Neural cell (in vitro differentiated cells): ENCODE measurements around the gene TRPM8. TPM values are rescaled to one million over a fixed set of nuclear protein-coding genes. Genes with fewer than 3 reads are reported as not detected.

Source experiments
- H2AFZ ChIP-seq: fragments of 200-600, 300-800 bp; sonication (generic), shearing (Covaris generic); 2 replicates; pipeline ENCODE4 v1.6.0; 2014; ENCODE audit warnings: low read depth, mild to moderate bottlenecking, antibody characterized with exemption, low read length, moderate library complexity
- H3F3A ChIP-seq: fragments of 200-600 bp; shearing (Covaris generic); 2 replicates; pipeline ENCODE4 v1.6.1; 2016; ENCODE audit warnings: mild to moderate bottlenecking, moderate library complexity, mixed read lengths, antibody characterized with exemption, low read length; ENCODE audit not compliant: insufficient read depth, poor library complexity, severe bottlenecking
- H3K27ac ChIP-seq: fragments of 200-600, 300-800 bp; sonication (generic), shearing (Covaris generic); 2 replicates; pipeline ENCODE4 v1.5.1; 2014; ENCODE audit warnings: mild to moderate bottlenecking, low read length, moderate library complexity
- H3K27me3 ChIP-seq: fragments of 300-800, 200-600 bp; sonication (generic), shearing (Covaris generic); 2 replicates; pipeline ENCODE4 v1.6.0; 2014; ENCODE audit warnings: mild to moderate bottlenecking, low read depth, low read length, moderate library complexity; ENCODE audit not compliant: insufficient read depth
- H3K36me3 ChIP-seq: fragments of 300-800, 200-600 bp; sonication (generic), shearing (Covaris generic); 2 replicates; pipeline ENCODE4 v1.5.1; 2014; ENCODE audit warnings: mild to moderate bottlenecking, antibody characterized with exemption, low read length, moderate library complexity; ENCODE audit not compliant: insufficient read depth
- H3K4me2 ChIP-seq: fragments of 300-800, 200-600 bp; sonication (generic), shearing (Covaris generic); 2 replicates; pipeline ENCODE4 v1.6.0; 2014; ENCODE audit warnings: mild to moderate bottlenecking, low read length
- H3K4me3 ChIP-seq: fragments of 300-800, 200-600 bp; sonication (generic), shearing (Covaris generic); 2 replicates; pipeline ENCODE4 v1.5.1; 2014; ENCODE audit warnings: mild to moderate bottlenecking, low read length, moderate library complexity
- H3K79me2 ChIP-seq: fragments of 200-600 bp; shearing (Covaris generic); replicated peaks from 2 replicates; pipeline ENCODE4 v1.6.0; 2014; ENCODE audit warnings: mild to moderate bottlenecking, low read length, moderate library complexity; ENCODE audit not compliant: insufficient read depth
- H3K9ac ChIP-seq: fragments of 300-800, 200-600 bp; sonication (generic), shearing (Covaris generic); 2 replicates; pipeline ENCODE4 v1.6.1; 2016; ENCODE audit warnings: mild to moderate bottlenecking, low read length, mixed read lengths
- H3K9me2 ChIP-seq: fragments of 200-600 bp; shearing (Covaris generic); 2 replicates; pipeline ENCODE4 v1.6.1; 2016; ENCODE audit warnings: mild to moderate bottlenecking, low read length, mixed read lengths; ENCODE audit not compliant: insufficient read depth
- H3K9me3 ChIP-seq: fragments of 200-600, 300-800 bp; sonication (generic), shearing (Covaris generic); 2 replicates; pipeline ENCODE4 v1.6.1; 2016; ENCODE audit warnings: mild to moderate bottlenecking, mixed run types, low read length, moderate library complexity, mixed read lengths
- H4K20me1 ChIP-seq: fragments of 200-600 bp; shearing (Covaris generic); 2 replicates; pipeline ENCODE4 v1.6.1; 2016; ENCODE audit warnings: mild to moderate bottlenecking, mixed run types; ENCODE audit not compliant: insufficient read depth
- EP300 ChIP-seq: fragments of 450-650 bp; conservative IDR thresholded peaks from 2 replicates; pipeline ENCODE4 v1.6.1; 2014; ENCODE audit warnings: antibody characterized with exemption, mild to moderate bottlenecking, moderate library complexity; ENCODE audit not compliant: poor library complexity, severe bottlenecking
- EZH2 ChIP-seq: fragments of 200-600, 300-800 bp; shearing (Covaris generic), sonication (generic); IDR thresholded peaks from 2 replicates; pipeline ENCODE4 v1.6.1; 2014; ENCODE audit warnings: antibody characterized with exemption, low read length, borderline replicate concordance, mild to moderate bottlenecking; ENCODE audit not compliant: insufficient read depth, poor library complexity, severe bottlenecking
- MXI1 ChIP-seq: fragments of 450-650 bp; conservative IDR thresholded peaks from 2 replicates; pipeline ENCODE4 v1.6.1; 2014; ENCODE audit warnings: antibody characterized with exemption, mild to moderate bottlenecking; ENCODE audit not compliant: poor library complexity, severe bottlenecking
- POLR2AphosphoS5 ChIP-seq: IDR thresholded peaks from 2 replicates; pipeline ENCODE4 v1.6.1; 2012
- RAD21 ChIP-seq: fragments of 450-650 bp; conservative IDR thresholded peaks from 2 replicates; pipeline ENCODE4 v1.6.1; 2014; ENCODE audit warnings: antibody characterized with exemption, mild to moderate bottlenecking, moderate library complexity
- SMC3 ChIP-seq: fragments of 450-650 bp; conservative IDR thresholded peaks from 2 replicates; pipeline ENCODE4 v1.6.1; 2014; ENCODE audit warnings: antibody characterized with exemption, mild to moderate bottlenecking, moderate library complexity; ENCODE audit not compliant: poor library complexity
- TAF1 ChIP-seq: IDR thresholded peaks from 2 replicates; pipeline ENCODE4 v1.6.1; 2012; ENCODE audit warnings: low read depth
- polyA plus RNA-seq: library from polyadenylated mRNA; depleted of rRNA; stranded (reverse); fragments of >200 nt; gene quantifications from 2 replicates; pipeline ENCODE4 v1.2.3, GENCODE V29; 2014
- TF ChIP-seq, protein P1 (sequence below): fragments of 450-650 bp; IDR thresholded peaks from 2 replicates; pipeline ENCODE4 v1.5.1; 2014; ENCODE audit warnings: antibody characterized with exemption, mild to moderate bottlenecking, moderate library complexity; ENCODE audit not compliant: poor library complexity, severe bottlenecking
- TF ChIP-seq, protein P2 (sequence below): IDR thresholded peaks from 2 replicates; pipeline ENCODE4 v1.6.1; 2012; ENCODE audit warnings: borderline replicate concordance

TRPM8 gene
- polyA plus RNA-seq, 1 donor from 2014 or later = not detected

GRCh38 chr2:233950078-233950825 is 33.1 kb downstream of the TRPM8 start:
- Histone ChIP-seq H3K9me2 (no peaks in the 10 kb centered on the region), H2AFZ (no peak overlapping the region), H3K27me3 (no peaks in the 10 kb centered on the region)

DNA sequence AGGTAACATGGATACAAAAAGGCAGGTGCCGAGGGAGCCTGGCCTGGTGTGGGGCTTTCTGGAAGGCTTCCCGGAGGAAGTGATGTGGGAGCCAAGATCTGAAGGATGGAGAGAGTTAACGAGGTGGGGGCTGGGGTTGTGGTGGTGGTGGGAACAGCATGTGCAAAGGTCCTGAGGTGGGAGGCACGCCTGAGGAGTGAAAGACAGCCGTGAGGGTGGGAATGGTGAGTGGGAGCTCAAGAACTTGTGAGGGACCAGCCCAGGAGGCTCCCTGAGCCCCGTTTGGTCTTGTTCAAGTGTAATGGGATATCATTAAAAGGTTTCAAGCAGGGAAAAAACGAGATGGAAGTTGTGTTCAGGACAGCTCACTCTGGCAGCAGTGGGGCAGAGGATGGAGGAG is 35.2 kb downstream of the TRPM8 start:
- H3K9ac ChIP-seq = no peak overlapping the region
- H2AFZ ChIP-seq = no peak overlapping the region
- TF ChIP-seq MXI1 (no peak), EP300 (no peak), EZH2 (no peak), RAD21 (no peak), POLR2AphosphoS5 (no peak), SMC3 (no peak), TAF1 (no peak)
- TF ChIP-seq, protein P1, sequence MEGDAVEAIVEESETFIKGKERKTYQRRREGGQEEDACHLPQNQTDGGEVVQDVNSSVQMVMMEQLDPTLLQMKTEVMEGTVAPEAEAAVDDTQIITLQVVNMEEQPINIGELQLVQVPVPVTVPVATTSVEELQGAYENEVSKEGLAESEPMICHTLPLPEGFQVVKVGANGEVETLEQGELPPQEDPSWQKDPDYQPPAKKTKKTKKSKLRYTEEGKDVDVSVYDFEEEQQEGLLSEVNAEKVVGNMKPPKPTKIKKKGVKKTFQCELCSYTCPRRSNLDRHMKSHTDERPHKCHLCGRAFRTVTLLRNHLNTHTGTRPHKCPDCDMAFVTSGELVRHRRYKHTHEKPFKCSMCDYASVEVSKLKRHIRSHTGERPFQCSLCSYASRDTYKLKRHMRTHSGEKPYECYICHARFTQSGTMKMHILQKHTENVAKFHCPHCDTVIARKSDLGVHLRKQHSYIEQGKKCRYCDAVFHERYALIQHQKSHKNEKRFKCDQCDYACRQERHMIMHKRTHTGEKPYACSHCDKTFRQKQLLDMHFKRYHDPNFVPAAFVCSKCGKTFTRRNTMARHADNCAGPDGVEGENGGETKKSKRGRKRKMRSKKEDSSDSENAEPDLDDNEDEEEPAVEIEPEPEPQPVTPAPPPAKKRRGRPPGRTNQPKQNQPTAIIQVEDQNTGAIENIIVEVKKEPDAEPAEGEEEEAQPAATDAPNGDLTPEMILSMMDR = no peak
- TF ChIP-seq, protein P2, sequence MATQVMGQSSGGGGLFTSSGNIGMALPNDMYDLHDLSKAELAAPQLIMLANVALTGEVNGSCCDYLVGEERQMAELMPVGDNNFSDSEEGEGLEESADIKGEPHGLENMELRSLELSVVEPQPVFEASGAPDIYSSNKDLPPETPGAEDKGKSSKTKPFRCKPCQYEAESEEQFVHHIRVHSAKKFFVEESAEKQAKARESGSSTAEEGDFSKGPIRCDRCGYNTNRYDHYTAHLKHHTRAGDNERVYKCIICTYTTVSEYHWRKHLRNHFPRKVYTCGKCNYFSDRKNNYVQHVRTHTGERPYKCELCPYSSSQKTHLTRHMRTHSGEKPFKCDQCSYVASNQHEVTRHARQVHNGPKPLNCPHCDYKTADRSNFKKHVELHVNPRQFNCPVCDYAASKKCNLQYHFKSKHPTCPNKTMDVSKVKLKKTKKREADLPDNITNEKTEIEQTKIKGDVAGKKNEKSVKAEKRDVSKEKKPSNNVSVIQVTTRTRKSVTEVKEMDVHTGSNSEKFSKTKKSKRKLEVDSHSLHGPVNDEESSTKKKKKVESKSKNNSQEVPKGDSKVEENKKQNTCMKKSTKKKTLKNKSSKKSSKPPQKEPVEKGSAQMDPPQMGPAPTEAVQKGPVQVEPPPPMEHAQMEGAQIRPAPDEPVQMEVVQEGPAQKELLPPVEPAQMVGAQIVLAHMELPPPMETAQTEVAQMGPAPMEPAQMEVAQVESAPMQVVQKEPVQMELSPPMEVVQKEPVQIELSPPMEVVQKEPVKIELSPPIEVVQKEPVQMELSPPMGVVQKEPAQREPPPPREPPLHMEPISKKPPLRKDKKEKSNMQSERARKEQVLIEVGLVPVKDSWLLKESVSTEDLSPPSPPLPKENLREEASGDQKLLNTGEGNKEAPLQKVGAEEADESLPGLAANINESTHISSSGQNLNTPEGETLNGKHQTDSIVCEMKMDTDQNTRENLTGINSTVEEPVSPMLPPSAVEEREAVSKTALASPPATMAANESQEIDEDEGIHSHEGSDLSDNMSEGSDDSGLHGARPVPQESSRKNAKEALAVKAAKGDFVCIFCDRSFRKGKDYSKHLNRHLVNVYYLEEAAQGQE = no peak
- no peaks in the 10 kb centered on the region for H3K79me2 ChIP-seq
- no peaks in the 10 kb centered on the region for H3K9me3 ChIP-seq
- no peaks in the 10 kb centered on the region for H3F3A ChIP-seq
- no peak overlapping the region for H3K27ac ChIP-seq
- no peaks in the 10 kb centered on the region for H4K20me1 ChIP-seq
- H3K27me3 ChIP-seq = no peaks in the 10 kb centered on the region
- no peak overlapping the region for H3K4me3 ChIP-seq
- no peaks in the 10 kb centered on the region for H3K36me3 ChIP-seq
- H3K4me2 ChIP-seq = no peak overlapping the region
- no peaks in the 10 kb centered on the region for H3K9me2 ChIP-seq

More at GRCh38 chr2:233950078-233950825, 33.1 kb downstream of the TRPM8 start:
- H4K20me1 ChIP-seq = no peaks in the 10 kb centered on the region
- no peak overlapping the region for H3K4me3 ChIP-seq
- H3K79me2 ChIP-seq = no peaks in the 10 kb centered on the region
- no peak overlapping the region for H3K27ac ChIP-seq
- TF ChIP-seq SMC3 (no peak), EZH2 (no peak), MXI1 (no peak), TAF1 (no peak), EP300 (no peak), RAD21 (no peak), POLR2AphosphoS5 (no peak)
- TF ChIP-seq, protein P1 = no peak
- TF ChIP-seq, protein P2 = no peak
- H3K36me3 ChIP-seq = no peaks in the 10 kb centered on the region
- H3K4me2 ChIP-seq = no peak overlapping the region
- no peaks in the 10 kb centered on the region for H3F3A ChIP-seq
- no peak overlapping the region for H3K9ac ChIP-seq
- no peaks in the 10 kb centered on the region for H3K9me3 ChIP-seq
